ENCODE results near the gene DUSP16. TPM values are rescaled to one million over a fixed set of nuclear protein-coding genes. Genes with fewer than 3 reads are reported as not detected.

Gene DUSP16
- total RNA-seq: 1.1 and 2.0 TPM in 2 replicates

GRCh38 chr12:12562585-12563261, at the start of gene DUSP16:
DUSP16 (minus strand) TSS chr12:12562863; CDS start chr12:12521098, 41,765 bp downstream.
- DNase-seq: peak; percentile 65
- intact Hi-C loops (cut with micrococcal nuclease): loop anchor here (2.0 to 5.0 kb wide), 4 partner anchors 75 to 246 kb away; partner anchors contain the start of gene GPR19
- H3K36me3 Mint-ChIP-seq (ENCODE audit: low read depth): no peaks in the 10 kb centered on the region
- CTCF ChIA-PET: interaction anchor here (2.3 to 2.7 kb wide), 2 partner anchors 174 to 185 kb away, joined by 10 to 30 read pairs; no protein-coding TSS in a partner anchor
- no peaks in the 10 kb centered on the region for H3K9me3 Mint-ChIP-seq
- peak; percentile 68 for ATAC-seq (ENCODE audit: low read depth)
- H3K27me3 Mint-ChIP-seq: peaks cover 3% of the 10 kb centered on the region
- POLR2A ChIA-PET: interaction anchor here (0.6 to 2.2 kb wide), 5 partner anchors 8 to 206 kb away, joined by 3 to 12 read pairs (median 4); partner anchors contain the start of gene BORCS5
- no peak for TF ChIP-seq CTCF (IDR thresholded peaks at IDR 0.05)
- peak within 1 kb of the TSS; percentile 79 for H3K27ac Mint-ChIP-seq
- peaks cover 15% of the 10 kb centered on the region for H3K4me1 Mint-ChIP-seq
- H3K4me3 Mint-ChIP-seq: peak within 1 kb of the TSS; percentile 84

GRCh38 chr12:12612358-12612757, 49.7 kb upstream of the DUSP16 start:
- no peaks in the 10 kb centered on the region for H3K27me3 Mint-ChIP-seq
- CTCF ChIA-PET: interaction anchor here (1.5 kb wide), 1 partner anchor 236 kb away, joined by 3 read pairs; no protein-coding TSS in a partner anchor
- peak overlapping the region; percentile 97 for H3K27ac Mint-ChIP-seq
- no peak for TF ChIP-seq CTCF (IDR thresholded peaks at IDR 0.05)
- no peaks in the 10 kb centered on the region for H3K9me3 Mint-ChIP-seq
- H3K4me1 Mint-ChIP-seq: peaks cover 31% of the 10 kb centered on the region
- peaks cover 18% of the 10 kb centered on the region for H3K36me3 Mint-ChIP-seq (ENCODE audit: low read depth)
- intact Hi-C loops (cut with micrococcal nuclease): loop anchor here (2.0 to 5.0 kb wide), 5 partner anchors 18 to 1890 kb away; partner anchors contain the start of genes GSG1, HEBP1 and YBX3
- DNase-seq (no peak), ATAC-seq (ENCODE audit: low read depth) (no peak)
- POLR2A ChIA-PET: interaction anchor here (1.5 to 2.2 kb wide), 4 partner anchors 103 to 256 kb away, joined by 7 to 10 read pairs (median 8); partner anchors contain the start of gene BORCS5
- peak overlapping the region; percentile 94 for H3K4me3 Mint-ChIP-seq

- Mint-ChIP-seq H3K36me3 (ENCODE audit: low read depth) (peaks cover 14% of the 10 kb centered on the region), H3K27ac (peak within 1 kb of the TSS; percentile 97), H3K4me1 (peaks cover 32% of the 10 kb centered on the region), H3K4me3 (peak within 1 kb of the TSS; percentile 94), H3K27me3 (no peaks in the 10 kb centered on the region), H3K9me3 (no peaks in the 10 kb centered on the region)
- no peak for TF ChIP-seq CTCF (IDR thresholded peaks at IDR 0.05)
- intact Hi-C loops (cut with micrococcal nuclease): loop anchor here (1.0 to 5.0 kb wide), 12 partner anchors 19 to 1889 kb away; partner anchors contain the start of genes BORCS5, GPR19, GSG1 and HEBP1
- ATAC-seq (ENCODE audit: low read depth) (peak; percentile 91), DNase-seq (peak; percentile 75)
- POLR2A ChIA-PET: interaction anchor here (0.6 to 2.2 kb wide), 6 partner anchors 12 to 255 kb away, joined by 3 to 10 read pairs (median 8); partner anchors contain the start of gene BORCS5
- CTCF ChIA-PET: interaction anchor here (1.5 kb wide), 1 partner anchor 235 kb away, joined by 3 read pairs; no protein-coding TSS in a partner anchor
Observed at GRCh38 chr12:12611512-12612306, 49.0 kb upstream of the DUSP16 start, which contains the start of gene CREBL2. CREBL2 (plus strand) TSS chr12:12611876; CDS start chr12:12612173, 297 bp downstream.

GRCh38 chr12:12610711-12611110, 48.0 kb upstream of the DUSP16 start:
- CTCF ChIA-PET: no interaction called here

More at GRCh38 chr12:12610711-12611110, 48.0 kb upstream of the DUSP16 start:
- no peak for ATAC-seq (ENCODE audit: low read depth)
- Mint-ChIP-seq H3K27me3 (no peaks in the 10 kb centered on the region), H3K4me1 (peaks cover 31% of the 10 kb centered on the region), H3K27ac (peak overlapping the region; percentile 97), H3K9me3 (no peaks in the 10 kb centered on the region), H3K36me3 (ENCODE audit: low read depth) (peaks cover 12% of the 10 kb centered on the region), H3K4me3 (peak overlapping the region; percentile 94)
- DNase-seq: no peak
- TF ChIP-seq CTCF (IDR thresholded peaks at IDR 0.05): no peak
- intact Hi-C loops (cut with micrococcal nuclease): loop anchor here (1.0 to 5.0 kb wide), 11 partner anchors 28 to 1888 kb away; partner anchors contain the start of genes BORCS5, GPR19, GSG1 and HEBP1
- POLR2A ChIA-PET: interaction anchor here (0.6 to 2.2 kb wide), 4 partner anchors 11 to 254 kb away, joined by 3 to 10 read pairs (median 6); partner anchors contain the start of gene BORCS5
